Measurements from ENCODE around the gene TRIM72. TPM values are rescaled to one million over a fixed set of nuclear protein-coding genes. Genes with fewer than 3 reads are reported as not detected.
"Not testable (repeated sequence)": the region's sequence is repeated elsewhere in the genome, so short reads cannot be mapped to it uniquely, and the experiment has no call there.

TRIM72 gene
- total RNA-seq, 1 donor from 2014 or later = not detected

DNA sequence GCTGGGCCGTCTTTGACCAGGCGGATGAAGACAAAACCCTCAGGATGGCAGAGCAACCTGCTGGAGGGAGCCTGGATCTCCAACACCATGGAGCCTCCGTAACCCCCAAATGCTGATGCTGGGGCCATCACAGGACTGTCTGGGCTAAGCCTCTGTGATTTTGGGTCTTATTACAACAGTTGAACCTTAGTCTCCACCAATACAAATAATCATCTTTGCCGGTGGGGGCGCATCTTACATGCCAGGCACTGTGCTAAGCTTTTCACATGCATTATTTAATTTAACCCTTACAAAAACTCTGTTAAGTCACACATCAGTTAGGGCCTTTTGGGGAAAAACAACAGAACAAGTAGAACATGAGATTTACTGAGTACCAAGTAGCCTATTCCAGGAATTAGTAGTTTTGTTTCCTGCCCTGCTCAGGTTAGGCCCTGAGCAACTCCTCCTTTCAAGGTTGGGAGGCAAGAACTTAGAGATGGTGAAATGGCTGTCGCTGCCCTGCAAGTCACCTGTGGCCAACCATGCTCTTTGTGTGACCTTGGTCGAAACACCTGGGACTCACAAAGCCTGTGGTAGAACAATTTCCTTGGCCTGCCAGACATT, 37.0 kb downstream of the TRIM72 start:
- DNase-seq (ENCODE audit: low spot score) = no peak
- no peak for ATAC-seq

DNA sequence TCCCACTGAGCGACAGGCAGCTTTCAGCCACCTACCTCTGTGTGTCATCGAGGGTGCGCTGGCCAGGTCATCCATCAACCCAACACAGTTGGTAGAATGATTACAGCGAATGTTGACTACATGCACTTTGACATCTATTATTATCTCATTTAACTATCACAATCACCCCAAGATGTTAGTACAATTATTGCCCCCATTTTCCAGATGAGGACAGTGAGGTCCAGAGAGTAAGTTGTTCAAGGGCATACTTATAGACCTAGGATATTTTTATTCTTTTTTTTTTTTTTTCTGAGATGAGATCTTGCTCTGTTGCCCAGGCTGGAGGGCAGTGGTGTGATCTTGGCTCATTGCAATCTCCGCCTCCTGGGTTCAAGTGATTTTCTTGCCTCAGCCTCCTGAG, 37.5 kb downstream of the TRIM72 start:
- ATAC-seq (no peak), DNase-seq (ENCODE audit: low spot score) (no peak)

DNA sequence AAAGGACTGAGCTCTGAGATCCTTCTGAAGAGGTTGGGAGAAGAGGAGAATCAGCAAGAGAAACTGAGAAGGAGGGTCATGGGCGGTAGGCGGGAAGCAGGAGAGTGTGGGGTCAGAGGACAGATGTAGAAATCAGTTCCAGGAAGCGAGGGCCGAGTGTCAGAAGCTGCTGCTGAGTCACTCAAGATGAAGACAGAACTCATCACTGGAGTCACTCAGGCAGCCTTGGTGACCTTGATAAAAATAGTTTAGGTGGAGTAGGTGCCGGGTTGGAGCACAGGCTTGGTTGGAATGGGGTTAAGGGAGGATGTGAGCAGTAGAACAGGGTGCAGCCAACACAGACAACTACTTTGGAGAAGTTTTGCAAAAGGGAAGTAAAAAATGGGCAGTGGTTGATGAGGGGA, 39.7 kb downstream of the TRIM72 start:
- DNase-seq (ENCODE audit: low spot score) (peak; percentile 49), ATAC-seq (peak; percentile 55)

DNA sequence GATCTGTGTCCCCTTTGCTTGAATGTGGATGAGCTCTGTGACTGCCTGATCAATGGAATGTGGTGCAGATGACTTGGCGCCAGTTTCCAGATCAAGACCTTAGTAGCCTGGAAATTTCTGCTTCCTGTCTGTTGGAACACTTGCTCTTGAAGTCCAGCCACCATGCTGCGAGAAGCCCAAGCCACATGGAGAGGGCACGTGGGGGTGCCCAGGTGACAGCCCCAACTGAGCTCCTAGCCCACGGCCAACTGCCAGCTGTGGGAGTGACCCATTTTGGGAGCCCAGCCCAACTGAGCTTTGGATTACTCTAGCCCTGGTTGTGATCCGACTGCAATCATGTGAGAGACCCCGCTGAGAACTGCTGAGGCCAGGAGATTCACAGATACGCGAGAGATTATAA, 42.5 kb downstream of the TRIM72 start:
- DNase-seq (ENCODE audit: low spot score) = no peak
- no peak for ATAC-seq

DNA sequence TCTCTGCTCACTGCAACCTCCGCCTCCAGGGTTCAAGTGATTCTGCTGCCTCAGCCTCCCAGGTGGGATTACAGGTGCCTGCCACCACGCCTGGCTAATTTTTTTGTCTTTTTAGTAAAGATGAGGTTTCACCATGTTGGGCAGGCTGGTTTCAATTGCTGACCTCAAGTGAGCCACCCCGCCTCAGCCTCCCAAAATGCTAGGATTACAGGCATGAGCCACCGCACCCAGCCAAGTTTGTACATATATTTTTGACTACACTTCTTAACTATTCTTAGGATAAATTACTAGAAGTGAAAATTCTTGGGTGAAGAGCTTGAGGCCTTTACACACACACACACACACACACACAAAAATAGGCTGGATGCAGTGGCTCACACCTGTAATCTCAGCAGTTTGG, 44.4 kb downstream of the TRIM72 start:
- DNase-seq (ENCODE audit: low spot score) = no peak
- ATAC-seq = no peak

DNA sequence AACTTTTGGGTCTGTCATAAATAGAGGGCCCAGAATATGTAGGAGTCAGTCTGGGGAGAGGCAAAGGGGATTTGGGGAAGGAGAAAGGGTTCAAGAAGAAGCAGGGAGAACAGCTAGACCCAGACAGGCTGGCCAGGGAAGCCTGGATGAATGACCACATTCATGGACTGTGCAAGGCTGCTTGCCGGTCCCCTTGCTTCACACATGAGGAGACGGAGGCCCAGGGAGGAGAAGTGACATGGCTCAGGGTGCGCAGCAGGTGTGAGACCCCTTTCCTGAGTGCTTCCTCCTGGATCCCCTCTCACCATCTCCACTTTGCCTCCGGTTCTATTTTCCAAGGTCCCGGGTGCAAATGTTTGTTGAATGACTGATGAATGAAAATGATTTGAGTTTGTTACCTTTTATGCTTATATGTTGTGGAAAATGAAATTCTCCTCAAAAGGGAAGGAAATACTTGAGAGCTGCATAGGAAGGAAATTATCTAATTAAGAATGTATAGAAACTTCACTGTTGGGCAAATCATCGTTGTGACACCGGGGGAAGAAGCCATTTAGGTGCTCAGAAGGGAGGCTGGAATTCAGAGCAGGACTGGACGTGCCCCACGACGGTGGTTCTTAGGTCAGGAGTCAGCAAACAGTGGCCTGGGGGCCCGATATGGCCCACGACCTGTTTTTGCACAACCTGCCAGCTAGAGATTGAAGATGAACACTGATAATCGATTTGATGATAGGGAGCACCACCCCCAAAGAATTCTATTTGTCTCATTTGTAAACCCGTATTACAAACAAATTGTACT, 46.4 kb downstream of the TRIM72 start:
- no peak for ATAC-seq

DNA sequence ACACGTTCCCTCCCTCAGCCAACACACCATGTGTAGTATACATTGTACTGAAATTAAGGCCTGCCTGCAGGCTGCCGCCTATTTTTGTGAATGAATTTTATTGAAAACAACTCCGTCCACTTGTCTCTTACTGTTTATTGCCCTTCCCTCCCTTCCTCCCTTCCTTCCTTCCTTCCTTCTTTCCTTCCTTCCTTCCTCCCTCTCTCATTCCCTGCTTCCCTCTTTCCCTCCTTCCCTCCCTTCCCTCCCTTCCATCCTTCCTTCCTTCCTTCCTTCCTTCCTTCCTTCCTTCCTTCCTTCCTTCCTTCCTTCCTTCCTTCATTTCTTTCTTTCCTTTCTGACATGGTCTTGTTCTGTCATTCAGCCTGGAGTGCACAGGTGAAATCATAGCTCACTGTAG, 48.2 kb downstream of the TRIM72 start:
- ATAC-seq (no peak), DNase-seq (ENCODE audit: low spot score) (no peak)

More for the DNA sequence above, 46.4 kb downstream of the TRIM72 start:
- DNase-seq (ENCODE audit: low spot score) = no peak

DNA sequence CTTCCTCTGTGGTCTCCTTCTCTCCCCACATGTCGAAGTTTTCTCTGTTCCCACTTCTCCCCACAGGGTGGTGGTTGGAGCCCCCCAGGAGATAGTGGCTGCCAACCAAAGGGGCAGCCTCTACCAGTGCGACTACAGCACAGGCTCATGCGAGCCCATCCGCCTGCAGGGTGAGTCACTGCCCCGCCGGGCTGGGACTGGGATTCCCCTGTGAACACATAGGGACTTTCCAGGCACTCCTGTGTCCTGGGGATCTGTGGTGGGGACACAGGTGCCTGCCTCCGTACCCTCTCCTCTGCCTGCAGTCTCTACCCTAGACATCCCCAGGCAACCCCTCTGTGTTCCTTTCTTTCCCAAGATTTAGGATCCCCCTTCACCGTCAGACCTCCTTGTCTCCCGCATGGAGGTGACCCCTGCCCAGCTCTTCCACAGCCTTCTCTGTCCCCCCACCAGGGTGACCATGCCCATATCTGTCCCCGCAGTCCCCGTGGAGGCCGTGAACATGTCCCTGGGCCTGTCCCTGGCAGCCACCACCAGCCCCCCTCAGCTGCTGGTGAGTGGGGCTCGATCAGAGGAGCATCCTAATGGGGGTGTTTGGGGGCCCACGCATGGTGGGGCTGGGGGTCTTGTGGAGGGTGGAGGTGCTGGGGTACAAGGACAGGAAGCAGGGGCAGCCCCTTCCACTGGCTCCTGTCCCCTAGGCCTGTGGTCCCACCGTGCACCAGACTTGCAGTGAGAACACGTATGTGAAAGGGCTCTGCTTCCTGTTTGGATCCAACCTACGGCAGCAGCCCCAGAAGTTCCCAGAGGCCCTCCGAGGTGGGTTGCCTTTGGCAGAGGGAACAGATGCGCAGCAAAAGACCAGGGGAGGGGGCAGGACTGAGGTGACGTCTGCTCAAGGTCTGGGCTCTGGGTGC, 51.7 kb downstream of the TRIM72 start:
- ATAC-seq (no peak), DNase-seq (ENCODE audit: low spot score) (peak; percentile 40)

DNA sequence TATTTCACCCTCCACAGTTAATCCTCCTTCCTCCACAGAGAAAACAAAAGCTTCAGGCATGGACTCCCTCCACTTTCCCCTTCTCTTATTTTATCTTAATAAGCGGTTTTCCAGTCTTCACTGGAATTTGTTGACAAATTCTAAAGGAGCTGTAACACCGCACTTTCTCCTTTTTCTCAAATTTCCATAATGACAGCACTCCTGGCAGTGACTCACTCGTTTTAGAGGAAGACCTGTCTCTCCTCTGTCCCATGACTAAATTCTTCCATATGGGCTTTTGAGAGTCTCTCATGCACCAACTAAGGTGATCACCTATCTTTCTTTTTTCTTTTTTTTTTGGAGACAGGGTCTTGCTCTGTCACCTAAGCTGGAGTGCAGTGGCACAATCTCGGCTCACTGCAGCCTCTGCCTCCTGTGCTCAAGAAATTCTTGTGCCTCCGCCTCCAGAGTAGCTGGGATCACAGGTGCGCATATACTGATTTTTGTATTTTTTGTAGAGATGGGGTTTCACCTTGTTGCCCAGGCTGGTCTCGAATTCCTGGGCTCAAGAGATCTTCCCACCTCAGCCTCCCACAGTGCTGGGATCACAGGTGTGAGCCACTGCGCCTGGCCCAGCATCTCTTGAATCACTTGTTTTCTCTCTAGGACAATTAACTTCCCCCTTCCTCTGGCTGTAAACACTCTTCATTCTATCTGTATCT, 53.6 kb downstream of the TRIM72 start:
- DNase-seq (ENCODE audit: low spot score) (no peak), ATAC-seq (no peak)

DNA sequence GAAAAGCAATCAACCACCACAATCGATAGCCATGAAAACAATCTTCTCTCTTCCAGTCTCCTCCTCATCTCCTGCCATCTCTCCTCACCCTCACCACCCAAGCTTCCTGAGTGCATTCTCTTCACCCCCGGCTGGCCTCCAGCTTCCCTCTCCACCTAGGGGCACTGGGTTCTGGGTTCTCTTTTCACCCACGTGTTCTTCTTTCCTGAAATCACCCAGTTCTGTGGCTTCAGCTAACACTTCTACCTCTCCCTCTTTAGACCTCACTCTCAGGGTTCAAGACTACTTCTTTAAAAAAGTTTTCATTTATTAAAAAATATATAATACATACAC, 54.1 kb downstream of the TRIM72 start:
- ATAC-seq (no peak), DNase-seq (ENCODE audit: low spot score) (no peak)

DNA sequence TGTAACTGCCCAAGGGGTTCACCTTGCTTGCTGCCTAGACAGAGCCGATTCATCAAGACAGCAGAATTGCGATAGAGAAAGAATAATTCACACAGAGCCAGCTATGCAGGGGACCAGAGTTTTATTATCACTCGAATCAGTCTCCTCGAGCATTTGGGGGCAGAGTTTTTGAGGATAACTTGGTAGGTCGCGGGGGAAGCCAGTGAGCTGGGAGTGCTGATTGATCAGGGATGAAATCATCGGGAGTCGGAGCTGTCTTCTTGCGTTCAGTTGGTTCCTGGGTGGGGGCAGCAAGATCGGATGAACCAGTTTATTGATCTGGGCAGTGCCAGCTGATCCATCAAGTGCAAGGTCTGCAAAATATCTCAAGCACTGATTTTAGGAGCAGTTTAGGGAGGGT, 55.0 kb downstream of the TRIM72 start:
- no peak for ATAC-seq
- DNase-seq (ENCODE audit: low spot score) = no peak

DNA sequence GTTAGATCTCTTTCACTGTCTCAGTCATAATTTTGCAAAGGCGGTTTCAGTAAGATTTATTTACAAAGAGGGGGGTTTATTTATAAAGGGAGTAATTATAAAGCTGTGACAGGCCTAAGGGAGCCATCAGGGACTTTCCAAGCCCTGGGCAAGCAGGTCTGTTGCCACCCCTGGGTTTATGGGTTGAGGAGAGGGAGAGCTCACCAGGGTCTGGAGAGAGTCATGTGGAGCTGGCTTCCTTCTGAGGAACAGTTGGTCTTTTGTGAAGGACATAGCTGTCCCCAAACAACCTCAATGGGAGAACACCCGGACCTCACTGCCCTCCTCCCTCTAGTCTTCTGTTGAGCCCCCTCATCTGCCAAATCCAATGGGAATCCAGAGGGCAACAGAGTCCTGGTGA, 55.6 kb downstream of the TRIM72 start:
- ATAC-seq (no peak), DNase-seq (ENCODE audit: low spot score) (no peak)

DNA sequence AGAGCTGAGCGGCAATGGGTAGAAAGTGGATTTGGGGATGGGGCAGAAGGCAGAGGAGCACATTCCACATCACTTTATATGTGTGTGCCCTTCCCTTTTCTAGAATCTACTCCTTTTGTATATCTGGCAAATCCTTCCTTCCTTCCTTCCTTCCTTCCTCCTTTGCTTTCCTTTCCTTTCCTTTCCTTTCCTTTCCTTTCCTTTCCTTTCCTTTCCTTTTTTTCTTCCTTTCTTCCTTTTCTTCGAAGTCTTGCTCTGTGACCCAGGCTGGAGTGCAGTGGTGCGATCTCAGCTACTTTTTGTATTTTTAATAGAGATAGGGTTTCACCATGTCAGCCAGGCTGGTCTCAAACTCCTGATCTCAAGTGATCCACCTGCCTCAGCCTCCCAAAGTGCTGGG, 56.1 kb downstream of the TRIM72 start:
- not testable (repeated sequence) for ATAC-seq; DNase-seq (ENCODE audit: low spot score)

DNA sequence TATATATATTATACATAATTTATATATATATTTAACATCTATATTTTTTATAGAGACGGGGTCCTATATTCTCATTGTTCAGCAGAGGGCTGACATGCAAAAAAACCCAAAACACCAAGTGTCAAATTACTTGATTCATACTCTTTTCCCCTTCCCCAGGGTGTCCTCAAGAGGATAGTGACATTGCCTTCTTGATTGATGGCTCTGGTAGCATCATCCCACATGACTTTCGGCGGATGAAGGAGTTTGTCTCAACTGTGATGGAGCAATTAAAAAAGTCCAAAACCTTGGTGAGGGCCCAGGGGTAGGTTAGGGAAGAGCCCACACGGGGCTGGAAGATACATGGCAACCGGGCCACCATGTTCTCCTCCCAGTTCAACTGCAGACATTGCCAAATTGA, 56.9 kb downstream of the TRIM72 start:
- no peak for DNase-seq (ENCODE audit: low spot score)
- ATAC-seq = no peak

DNA sequence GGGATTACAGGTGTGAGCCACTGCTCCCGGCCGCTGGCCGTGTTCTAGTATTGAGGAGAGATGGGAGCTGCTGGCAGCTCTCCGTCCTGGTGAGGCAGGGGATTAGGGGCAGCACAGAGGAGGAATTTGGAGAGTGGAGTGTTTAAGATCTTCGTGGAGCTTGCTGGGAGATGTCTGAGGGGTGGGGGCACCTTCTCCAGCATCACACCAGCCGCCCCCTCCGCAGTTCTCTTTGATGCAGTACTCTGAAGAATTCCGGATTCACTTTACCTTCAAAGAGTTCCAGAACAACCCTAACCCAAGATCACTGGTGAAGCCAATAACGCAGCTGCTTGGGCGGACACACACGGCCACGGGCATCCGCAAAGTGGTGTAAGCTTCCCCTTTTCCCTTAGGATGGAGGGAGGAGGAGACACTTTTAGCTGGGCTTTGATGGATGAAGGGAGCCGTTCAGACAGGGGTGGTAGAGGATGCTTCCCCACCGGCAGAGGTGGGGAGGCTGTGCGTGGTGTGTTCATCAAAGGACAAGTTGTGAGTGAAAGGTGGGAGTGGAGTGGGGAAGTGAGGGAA, 57.8 kb downstream of the TRIM72 start:
- ATAC-seq = no peak
- DNase-seq (ENCODE audit: low spot score) = no peak

DNA sequence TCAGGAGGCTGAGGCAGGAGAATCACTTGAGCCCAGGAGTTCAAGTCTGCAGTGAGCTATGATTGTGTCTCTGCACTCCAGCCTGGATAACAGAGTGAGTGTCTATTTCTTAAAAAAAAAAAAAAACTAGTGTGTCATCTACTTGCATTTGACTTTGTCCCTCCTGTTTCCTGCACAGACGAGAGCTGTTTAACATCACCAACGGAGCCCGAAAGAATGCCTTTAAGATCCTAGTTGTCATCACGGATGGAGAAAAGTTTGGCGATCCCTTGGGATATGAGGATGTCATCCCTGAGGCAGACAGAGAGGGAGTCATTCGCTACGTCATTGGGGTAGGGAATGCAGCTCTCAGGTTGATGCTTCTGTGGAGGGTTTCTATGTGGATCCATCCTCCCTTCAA, 59.3 kb downstream of the TRIM72 start:
- ATAC-seq (no peak), DNase-seq (ENCODE audit: low spot score) (no peak)

DNA sequence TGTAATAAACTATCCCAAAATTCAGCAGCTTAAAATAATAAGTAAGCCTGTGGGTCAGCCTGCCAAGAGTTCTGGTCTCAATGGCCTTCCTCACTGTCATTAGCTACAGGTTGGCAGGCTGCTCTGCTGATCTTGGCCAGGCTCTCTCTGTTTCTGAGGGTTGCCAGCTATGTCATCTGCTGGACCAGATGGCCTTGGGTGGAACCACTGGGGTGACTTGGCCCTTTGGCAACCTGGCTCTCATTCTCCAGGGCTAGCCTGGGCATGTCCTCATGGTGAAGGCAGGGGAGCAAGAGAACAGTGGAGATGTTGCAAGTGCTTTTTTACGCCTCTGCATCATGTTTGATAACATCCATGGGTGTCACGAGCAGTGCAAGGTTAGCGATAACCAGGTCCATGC, 59.8 kb downstream of the TRIM72 start:
- DNase-seq (ENCODE audit: low spot score) = no peak

DNA sequence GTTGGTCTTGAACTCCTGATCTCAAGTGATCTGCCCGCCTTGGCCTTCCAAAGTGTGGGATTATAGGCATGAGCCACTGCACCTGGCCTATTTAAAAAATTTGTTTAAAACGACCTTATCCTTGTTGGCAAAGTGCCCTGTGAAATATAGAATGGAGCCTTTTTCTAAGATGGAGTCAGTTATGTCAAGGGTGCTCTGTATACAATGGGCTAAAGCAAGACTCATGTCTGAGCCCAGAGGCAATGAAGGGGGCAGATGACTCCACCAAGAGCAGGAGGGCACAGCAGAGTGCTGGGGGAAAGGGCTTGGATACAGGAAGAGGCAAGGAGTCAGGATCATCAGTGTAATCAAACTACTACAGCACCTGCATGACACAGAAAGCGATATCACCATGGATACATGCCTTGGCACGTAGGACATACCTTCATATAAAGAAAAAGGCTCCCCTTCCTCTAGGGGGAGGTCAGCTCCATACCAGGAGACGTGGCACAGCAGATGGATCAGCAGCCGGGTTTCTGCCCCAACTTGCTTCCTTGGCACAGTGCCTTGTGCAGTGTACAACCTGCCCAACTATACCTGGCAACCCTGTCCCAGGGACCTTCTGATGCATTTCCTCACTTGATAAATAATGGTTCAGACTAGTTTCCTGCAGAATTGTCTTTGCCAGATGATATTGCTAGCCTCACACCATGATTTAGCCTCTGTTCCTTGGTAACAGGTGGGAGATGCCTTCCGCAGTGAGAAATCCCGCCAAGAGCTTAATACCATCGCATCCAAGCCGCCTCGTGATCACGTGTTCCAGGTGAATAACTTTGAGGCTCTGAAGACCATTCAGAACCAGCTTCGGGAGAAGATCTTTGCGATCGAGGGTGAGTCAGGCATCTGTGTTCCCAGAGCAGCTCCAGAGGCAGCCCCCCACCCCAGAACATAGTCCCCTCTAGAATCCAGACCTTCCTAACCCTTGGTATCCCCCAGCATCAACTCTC, 61.2 kb downstream of the TRIM72 start:
- no peak for ATAC-seq
- no peak for DNase-seq (ENCODE audit: low spot score)

More for the DNA sequence above, 59.8 kb downstream of the TRIM72 start:
- ATAC-seq = no peak

DNA sequence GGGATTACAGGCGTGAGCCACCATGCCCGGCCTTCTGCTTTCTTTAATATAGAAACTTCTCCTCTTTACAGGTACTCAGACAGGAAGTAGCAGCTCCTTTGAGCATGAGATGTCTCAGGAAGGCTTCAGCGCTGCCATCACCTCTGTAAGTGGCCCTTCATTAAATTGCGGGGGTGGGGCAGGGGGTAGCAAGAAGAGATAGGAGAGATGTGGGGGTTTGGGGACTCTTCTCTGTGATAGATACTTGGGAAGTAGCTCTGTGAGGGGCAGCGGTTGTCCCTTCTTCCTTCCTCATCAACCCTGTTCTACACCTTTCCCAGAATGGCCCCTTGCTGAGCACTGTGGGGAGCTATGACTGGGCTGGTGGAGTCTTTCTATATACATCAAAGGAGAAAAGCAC, 62.7 kb downstream of the TRIM72 start:
- no peak for ATAC-seq
- no peak for DNase-seq (ENCODE audit: low spot score)
